Measurements from ENCODE around the gene SEMA7A.

- TF ChIP-seq CTCF (conservative IDR thresholded peaks at IDR 0.05) (no peak), ZFX (IDR thresholded peaks at IDR 0.05) (no peak)
Measured at GRCh38 chr15:74399100-74399499, 34.7 kb downstream of the SEMA7A start.

Data from C4-2B (cell line).